Measurements from ENCODE around the gene LRRC55.

- TF ChIP-seq, protein P1, sequence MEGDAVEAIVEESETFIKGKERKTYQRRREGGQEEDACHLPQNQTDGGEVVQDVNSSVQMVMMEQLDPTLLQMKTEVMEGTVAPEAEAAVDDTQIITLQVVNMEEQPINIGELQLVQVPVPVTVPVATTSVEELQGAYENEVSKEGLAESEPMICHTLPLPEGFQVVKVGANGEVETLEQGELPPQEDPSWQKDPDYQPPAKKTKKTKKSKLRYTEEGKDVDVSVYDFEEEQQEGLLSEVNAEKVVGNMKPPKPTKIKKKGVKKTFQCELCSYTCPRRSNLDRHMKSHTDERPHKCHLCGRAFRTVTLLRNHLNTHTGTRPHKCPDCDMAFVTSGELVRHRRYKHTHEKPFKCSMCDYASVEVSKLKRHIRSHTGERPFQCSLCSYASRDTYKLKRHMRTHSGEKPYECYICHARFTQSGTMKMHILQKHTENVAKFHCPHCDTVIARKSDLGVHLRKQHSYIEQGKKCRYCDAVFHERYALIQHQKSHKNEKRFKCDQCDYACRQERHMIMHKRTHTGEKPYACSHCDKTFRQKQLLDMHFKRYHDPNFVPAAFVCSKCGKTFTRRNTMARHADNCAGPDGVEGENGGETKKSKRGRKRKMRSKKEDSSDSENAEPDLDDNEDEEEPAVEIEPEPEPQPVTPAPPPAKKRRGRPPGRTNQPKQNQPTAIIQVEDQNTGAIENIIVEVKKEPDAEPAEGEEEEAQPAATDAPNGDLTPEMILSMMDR (IDR thresholded peaks at IDR 0.05; ENCODE audit: poor library complexity): no peak
- TF ChIP-seq EZH2phosphoT487 (IDR thresholded peaks at IDR 0.05; ENCODE audit: low read depth, severe bottlenecking, unreplicated experiment) (no peak), EZH2 (IDR thresholded peaks at IDR 0.05; ENCODE audit: borderline replicate concordance) (no peak)
Measured at GRCh38 chr11:57239348-57239747, 57.6 kb downstream of the LRRC55 start.

Measured in hepatocyte (in vitro differentiated cells).